GM21529 (cell line): ENCODE results near the gene TMEM203.

Experiments
- ATAC-seq: cut with Tn5 transposase; IDR thresholded peaks from one replicate; pipeline ENCODE4 v1.9.1; 2021; ENCODE audit not compliant: unreplicated experiment

TMEM203 gene

DNA sequence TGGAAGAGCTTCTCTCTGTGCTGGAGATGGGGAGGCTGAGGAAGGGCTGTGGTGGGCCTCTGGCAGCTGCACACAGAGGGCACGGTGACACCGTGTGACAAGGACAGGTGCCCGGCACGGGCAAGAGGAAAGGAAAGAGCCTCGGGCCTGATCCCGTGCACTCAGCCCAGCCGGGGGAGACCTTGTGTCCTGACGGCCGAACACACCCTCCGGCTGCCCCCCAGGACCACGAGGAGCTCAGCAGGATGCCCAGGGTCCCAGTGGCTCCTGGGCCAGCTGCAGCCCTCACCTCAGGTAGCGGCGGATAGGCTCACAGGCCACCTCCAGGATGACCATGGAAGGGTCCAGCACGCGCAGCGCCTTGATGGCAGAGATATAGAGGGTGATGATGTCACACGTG, 22.6 kb downstream of the TMEM203 start:
- ATAC-seq = no peak

DNA sequence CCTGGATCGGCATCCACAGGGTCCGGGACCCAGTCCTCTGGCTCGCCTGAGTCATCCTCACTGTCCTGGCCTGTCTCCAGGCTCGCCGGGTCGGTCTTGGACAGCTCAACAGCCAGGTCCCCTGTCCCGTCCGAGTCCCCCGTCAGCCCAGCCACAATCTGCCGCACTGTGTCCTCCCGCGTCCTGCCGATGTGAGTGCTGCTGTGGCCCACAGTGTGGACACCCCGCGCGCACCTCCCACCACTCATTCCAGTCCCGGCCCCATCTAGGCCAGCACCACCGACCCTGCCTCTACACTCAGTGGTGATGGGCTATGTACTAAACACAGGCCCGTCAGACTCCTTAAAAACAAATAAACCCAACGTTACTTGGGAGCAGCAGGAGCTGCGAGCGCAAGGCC, 23.8 kb downstream of the TMEM203 start:
- no peak for ATAC-seq

DNA sequence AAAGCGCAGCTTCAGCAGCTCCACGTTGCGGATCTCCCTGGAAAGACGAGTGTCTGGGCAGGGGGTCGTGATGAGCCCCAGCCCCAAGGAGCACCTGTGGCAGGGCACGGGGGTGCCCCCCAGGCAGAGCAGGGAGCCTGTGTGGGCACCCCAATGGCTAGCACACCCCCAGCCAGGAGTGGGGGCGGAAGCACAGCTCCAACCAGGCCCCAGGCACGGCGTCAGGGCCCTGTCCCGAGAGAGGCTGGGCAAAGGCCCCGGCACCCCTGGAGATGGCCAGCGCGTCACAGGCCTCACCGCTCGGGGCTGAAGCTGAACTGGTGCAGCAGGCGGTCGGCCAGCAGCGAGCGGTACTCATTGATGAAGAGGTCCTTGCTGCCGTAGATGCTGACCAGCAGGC, 25.0 kb downstream of the TMEM203 start:
- no peak for ATAC-seq

DNA sequence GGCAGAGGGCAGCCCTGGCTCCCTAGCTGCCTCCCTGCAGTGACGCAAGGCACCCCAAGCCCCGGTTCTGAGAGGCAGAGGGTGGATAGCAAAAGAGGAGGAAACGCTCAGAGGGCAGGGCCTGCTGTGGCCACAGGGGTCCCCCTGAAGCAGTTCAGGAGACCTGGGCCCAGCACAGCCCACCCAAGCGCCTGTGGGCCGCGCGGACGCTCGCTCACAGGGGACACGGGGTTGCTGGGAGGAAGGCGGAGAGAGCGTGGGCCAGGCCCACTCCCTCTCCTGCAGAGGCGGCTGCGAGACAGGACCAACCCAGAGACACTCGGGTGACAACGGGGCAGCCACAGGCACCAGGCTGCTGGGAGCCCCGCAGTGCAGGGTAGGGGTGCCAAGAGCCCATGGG, 25.7 kb downstream of the TMEM203 start:
- no peak for ATAC-seq

DNA sequence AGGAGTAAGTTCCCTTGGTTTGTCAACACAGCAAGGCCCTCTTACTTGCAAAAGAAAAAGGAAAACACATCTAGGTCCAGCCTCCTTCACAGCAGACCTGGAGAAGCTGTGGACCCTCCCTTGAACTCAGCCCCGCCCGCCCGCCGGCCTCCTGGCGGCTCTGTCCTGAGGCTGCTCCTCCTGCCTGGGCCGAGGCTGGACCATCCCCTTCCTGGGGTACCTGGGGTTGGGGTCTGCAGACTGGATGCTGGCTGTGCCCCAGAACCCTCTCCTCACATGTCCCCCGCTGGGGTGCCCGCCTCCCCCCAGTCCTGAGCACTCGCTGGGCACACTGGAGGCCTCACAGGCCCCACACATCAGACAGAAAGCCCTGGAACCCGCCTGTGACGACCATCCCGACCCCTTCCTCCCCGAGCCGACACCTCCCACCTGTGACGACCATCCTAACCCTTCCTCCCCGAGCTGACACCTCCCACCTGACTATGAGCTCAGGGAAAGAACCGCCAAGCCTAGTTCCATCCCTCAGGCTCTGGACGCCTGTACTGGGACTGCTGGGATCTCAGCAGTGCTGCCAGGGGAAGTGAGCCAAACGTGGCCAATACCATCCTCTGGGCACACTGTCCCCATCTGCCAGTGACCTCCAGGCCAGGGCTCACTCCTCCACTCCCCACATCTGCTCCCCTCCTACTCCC, 26.4 kb downstream of the TMEM203 start:
- no peak for ATAC-seq

DNA sequence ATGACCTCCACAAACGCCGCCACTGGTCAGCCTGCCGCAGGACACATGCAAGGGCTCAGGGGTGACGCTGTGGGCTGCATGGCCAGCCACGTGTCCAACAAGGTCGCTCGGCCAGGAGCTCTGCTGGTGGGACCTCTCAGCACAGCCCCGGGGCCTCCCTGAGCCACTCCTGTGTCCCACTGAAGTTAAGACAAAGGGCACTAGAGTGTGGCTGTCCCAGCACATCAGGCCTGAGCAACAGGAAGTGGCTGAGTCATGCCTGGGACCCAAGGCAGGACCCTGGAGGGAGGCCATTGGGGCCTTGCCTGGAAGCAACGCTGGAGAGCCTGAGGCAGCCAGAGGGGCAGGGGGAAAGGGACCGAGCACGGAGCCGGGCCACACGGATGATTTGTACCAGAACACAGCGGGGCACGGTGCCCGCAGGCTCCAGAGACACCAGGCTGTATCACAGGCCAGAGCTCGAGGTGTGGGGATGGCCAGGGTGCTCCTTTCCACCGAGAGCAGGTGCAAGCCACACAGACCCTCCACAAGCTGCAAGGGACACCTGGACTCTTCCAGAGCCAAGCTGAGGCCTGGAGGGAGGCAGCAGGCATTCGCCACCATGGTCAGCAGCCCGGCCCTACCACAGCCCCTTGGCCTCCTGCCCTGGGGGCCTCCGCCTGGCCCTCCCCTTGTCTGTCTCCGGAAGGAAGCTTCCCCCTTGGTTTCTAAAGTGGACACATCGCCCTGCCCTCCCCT, 27.1 kb downstream of the TMEM203 start:
- no peak for ATAC-seq

DNA sequence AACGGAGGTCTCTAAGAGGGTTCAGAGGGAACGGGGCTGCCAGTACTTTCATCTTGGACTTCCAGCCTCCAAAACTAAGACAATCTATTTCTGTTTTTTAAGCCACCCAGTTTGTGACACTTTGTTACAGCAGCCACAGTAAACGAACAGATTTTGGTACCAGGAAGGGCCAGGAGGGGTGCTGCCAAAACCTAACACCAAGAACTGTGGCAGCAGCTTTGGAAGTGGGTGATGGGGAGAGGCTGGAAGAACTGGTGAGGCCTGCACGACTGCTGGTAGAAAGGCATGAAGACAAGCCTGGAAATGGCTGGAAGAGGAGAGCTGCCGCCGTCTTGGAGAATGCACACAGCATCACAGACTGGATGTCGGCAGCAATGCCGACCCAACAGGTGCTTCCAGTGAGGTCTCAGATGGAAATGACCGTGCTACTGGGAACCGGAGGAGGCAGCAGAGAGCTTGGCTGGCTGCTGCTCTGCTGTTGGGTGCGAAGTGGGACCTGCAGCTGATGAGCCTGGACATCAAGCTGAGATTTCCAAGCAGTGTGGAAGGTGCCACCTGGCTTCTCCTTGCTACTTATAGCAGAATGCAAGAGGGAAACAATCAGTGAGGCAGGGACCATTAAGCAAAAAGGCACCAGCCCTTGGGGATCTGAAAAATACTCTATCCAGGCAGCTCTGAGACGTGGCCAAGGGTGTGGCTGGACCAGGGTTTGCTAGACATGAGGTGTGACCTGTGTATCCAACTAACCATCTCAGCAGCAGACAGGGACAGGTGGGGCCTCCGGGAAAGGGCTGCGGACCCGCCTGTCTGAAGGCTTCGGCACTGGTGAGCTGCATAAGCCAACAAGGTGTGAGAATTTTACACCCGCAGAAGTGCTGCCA, 28.9 kb downstream of the TMEM203 start:
- no peak for ATAC-seq

DNA sequence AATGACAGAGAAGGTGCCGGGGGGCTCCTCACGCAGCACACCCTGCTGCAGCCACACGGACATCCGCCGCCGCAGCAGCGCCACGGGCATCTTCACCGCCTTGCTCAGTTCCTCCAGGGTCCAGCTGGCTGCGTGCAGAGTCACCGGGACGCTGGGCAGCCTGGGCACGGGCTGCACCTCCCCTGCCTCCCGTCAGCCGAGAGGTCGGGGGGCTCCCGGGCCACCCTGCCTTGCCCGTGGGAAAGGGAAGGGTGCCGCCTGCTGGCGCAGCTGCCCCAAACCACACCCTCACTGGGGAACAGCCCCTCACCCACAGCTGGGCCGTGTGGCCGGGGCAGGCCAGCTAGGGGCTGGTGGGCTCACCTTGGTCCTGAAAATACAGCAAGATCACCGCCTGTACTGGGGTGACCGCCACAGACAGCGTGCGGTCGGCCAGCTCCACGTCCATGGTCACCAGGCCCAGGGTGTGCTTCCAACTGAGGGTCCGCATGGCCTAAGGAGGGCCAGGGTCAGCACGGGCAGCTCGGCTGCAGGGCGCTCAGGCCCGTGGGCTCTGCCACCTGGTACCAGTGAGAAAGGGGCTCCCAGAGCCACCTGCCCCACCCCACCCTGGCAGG, 30.0 kb downstream of the TMEM203 start:
- no peak for ATAC-seq

DNA sequence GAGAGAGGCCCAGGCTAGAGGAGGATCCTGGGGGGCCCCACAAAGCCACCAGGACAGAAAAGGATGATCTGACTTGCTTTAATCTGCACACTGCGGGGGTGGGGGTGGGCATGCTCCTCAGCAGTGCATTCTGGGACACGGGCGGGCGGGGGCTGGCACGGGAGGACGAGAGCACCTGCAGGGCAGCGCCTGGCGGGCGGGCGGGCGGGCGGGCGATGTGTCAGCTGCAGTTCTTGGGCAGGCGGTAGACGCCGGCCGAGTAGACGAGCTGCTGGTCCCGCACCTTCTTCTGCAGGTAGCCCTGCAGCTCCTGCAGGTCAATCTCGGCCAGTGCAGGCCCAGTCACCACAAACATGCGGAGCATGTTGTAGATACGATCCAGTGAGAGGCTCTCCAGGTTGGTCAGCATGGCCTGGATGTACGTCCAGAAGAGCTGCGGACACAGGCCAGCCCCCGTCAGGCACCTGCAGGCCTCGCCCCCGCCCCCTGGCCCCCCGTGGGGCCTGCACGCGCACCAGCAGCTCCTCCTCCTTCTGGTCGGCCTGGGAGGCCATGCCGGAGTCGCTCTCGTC, 30.6 kb downstream of the TMEM203 start:
- ATAC-seq = no peak

DNA sequence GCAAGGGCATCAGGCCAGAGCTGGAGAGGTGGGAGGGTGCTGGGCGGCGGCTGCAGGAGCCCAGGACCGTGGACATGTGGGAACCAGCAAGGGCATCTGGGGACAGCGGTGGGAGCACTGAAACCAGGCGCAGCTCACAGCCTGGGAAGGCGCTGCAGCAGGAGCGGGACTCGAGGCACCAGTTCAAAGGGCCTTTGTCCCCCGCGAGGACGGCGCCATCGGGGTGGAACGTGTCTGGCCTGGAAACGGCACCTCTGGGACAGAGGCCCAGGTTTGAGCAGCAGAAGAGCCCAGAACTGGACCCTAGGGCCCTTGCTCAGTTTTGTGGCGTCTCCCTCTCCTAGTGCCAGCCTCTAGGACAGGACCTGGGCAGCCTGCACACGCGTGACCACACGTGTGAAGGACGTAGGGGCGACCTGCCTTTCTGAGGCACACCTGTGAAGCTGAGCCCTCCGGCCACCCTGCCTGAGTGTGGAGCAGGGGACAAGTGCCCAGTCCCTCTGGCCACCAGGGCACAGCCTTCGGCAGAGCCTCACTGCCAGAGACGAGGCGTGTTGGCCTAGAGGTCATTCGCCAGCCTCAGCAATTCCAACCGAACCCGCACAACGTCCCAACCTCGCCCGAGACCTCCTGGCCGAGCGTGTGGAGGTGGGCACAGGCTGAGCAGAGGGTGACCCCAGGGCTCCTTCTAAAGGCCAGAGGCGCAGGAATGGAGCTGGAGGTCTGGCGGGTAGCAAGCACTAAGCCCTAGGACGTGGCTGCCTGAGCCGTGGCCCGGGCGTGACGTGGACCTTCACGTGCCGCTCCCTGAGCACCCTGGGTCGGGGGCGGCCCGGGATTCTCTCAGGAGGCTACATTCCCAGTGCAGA, 31.4 kb downstream of the TMEM203 start:
- no peak for ATAC-seq

DNA sequence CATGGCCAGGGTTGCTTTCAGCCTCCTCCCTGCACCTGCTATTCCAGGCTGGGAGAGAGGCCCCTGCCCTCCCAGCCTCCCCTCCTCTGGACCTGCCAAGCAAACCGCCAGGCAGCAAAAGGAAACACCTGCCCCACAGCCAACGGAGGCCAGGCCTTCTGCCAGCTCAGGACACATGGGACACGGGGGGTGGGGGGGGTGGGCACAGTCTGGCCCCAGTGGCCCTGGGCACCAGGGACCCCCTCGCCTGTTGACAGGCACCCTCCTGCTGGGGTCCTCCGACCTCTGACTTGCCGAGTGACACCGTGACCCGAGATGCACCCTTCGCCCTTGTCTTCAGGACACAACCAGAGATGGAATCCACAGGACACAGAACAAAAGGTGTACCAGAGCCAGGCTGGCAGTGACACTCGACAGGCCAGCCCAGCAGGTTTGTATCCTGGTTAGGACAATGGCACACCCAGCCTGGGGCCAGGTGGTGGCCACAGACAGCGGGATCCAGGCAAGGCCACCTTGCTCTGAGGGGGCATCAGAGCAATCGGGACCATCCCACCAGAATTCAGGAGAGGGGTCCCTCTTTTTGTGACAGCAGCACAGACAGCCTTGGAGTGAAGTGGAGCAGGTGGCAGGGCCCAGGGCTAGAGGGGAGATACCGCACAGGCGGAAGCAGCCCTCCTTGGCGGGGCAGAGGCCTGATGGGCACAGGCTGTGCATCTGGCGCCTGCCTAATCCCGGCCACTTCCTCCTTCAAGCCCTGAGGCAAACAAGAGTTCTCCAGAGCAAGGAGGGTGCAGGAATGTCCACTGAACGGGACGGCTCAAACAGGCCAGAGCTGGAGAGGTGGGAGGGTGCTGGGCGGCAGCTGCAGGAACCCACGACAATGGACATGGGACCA, 32.3 kb downstream of the TMEM203 start:
- ATAC-seq = no peak

DNA sequence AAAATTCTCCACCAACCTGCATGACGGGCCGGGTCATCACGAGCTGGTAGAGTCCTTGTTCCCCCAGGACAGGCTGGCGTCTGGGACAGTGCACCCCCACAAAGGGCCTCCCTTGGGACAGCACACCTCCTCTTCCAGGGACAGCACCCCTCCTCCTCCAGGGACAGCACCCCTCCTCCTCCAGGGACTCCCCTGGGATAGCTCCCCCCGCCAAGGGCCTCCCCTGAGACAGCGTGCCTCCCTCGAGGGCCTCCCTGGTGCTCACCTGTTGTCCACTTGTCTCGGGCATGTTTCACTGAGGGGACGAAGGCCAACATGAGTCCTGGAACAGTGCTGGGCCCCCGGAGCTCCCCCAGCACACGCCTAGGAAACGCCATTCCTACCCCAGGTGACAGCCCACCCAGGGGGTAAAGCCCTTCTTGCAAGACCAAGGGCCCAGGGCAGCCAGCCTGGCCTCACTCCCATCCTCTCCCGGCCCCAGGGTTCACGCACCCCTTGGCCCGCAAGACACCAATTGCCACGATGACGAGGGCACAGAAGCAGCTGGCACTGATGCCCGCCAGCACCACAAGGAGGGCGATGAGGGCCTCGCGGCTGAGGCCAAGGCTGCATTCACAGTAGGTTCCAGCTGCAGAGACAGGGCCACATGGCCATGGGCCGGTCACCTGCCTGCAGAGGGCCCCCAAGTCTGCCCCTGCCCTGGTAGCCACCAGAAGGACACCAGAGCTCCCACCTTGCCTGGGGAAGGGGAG, 34.1 kb downstream of the TMEM203 start:
- no peak for ATAC-seq

DNA sequence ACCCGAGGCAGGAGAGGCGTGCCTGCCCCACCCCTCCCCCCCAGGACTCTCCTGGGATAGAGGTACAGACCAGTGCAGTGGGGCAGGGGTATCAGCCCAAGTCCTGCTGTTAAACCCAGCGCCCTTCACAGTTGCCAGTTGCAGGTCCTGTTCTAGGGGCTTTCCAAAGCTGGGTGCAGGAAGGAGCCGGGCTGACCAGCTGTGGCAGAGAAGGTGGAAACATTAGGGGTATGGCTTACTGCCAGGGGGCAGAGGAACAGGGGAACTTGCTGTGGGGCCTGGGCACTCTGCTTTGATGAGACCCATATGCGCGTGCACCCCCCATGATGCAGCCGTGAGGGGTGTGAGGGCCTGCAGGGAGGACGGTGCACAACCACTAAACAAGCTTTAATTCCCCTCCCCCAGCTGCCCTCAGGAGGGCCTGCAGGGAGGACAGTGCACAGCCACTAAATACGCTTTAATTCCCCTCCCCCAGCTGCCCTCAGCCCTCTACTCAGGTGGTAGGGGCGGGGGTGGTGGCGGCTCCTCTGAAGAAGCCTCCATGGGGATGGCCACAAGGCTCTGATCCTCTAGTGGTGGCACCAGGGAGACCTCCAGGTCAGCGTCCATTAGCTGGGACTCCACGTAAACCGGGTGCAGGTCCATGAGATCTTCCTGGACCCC, 34.8 kb downstream of the TMEM203 start:
- no peak for ATAC-seq

DNA sequence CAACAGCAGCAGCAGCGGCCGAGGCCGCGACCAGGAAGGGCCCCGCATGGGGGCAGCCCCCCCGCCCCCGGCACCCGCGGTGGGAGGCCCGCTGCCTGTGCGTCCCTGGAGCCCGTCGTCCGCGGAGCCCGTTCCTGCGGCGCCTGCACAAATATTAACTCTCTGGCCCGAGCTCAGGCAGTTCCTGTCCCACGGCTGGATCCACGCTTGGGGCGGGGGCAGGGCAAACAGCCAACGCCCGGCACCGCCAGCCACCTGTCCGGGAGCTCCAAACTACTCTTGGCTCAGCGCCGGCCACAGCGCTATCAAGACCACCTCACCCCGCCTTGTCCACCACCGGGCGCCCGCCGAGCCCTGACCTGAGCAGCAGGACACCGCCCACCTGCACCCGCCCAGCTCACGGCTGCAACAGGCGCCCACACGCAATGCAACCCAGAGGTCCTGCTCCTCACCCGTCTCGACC, 35.5 kb downstream of the TMEM203 start, which contains the start of gene LRRC26:
Gene LRRC26 (minus strand): TSS at position 156 of the 463 bp plus-strand sequence. CDS start 108 bp downstream, at position 48.
- no peak for ATAC-seq

DNA sequence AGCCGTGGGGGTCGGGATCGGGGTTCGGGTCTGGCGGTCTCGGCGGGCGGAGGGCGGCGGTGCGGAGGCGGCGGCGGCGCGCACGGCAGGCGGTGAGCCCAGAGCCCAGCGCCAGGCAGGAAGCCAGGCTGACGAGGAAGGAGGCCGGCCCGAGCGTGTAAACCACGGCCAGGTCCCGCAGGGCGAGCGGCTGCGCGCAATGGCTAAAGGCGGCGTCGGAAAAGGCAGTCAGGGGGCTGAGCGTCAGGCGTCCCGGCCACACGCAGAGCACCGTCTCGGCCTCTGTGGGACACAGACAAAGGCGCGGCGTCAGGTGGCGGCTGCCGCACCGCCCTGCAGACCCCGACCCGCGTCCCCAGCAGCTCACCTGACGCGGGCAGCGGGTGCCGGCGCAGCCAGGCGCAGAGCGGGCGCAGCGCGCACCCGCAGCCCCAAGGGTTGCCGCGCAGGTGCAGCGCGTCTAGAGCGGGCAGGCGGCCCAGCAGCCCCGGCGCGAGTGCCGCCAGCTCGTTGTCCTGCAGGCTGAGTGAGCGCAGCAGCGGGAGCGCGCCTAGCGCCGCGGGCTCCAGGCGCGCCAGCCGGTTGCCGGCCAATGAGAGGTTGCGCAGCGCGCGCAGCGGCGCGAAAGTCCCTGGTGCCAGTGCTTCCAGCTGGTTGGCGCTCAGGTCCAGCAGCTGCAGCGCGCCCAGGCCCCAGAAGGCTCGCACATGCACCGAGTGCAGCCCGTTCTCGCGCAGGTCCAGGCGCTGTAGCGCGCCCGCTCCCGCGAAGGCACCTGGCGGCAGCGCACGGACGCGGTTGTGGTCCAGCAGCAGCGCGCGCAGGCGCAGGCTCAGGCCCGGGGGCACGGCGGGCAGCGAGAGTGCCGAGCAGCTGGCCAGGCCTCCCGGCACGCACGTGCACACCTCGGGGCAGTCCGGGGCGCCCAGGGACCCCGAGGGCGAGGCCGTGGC, 36.3 kb downstream of the TMEM203 start:
- no peak for ATAC-seq

DNA sequence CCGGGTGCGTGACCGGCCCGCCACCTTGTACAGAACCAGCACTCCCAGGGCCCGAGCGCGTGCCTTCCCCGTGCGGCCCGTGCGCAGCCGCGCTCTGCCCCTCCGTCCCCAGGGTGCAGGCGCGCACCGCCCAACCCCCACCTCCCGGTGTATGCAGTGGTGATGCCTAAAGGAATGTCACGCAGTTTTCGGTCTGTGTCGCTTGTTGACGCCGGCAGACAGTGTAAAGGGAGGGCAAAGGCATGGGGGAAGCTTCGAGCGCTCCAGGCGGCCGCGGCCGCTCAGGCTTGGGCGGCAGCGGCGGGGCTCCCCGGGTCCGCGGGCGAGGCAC, 36.9 kb downstream of the TMEM203 start:
- ATAC-seq = no peak
